Activated naive CD8-positive, alpha-beta T cell treated with anti-CD3 and anti-CD28 coated beads, Interleukin-2, amount 10 ng/mL, durations not matched to agents 7 days and 5 days (primary cell): Measurements from ENCODE around the gene SLC6A18. TPM values are rescaled to one million over a fixed set of nuclear protein-coding genes. Genes with fewer than 3 reads are reported as not detected.
A peak's percentile ranks its signal among the peaks of the same experiment; 100 is the strongest.

Source experiments
- ATAC-seq: fragments of 150-1000 bp; cut with Tn5 transposase; one replicate; pipeline ENCODE4 v1.10.0; 2021; ENCODE audit warnings: low read depth, moderate library complexity
- POLR2A ChIA-PET: fragments of 350-600 bp; sonication (Branson Sonifier 250); formaldehyde crosslinking; loops from one replicate; lab custom pipeline; 2021; ENCODE audit warnings: antibody characterized with exemption; lab: Charles Lee
- DNase-seq: peaks from one replicate; pipeline ENCODE4 v3.0.0; 2021
- H3K27ac Mint-ChIP-seq: one replicate; pipeline ENCODE4 v1.8.0; 2022; ENCODE audit warnings: mild to moderate bottlenecking, mixed read lengths
- H3K27me3 Mint-ChIP-seq: one replicate; pipeline ENCODE4 v1.8.0; 2022; ENCODE audit warnings: mild to moderate bottlenecking, moderate library complexity, mixed read lengths
- H3K36me3 Mint-ChIP-seq: one replicate; pipeline ENCODE4 v1.8.0; 2021; ENCODE audit warnings: mild to moderate bottlenecking, mixed read lengths
- H3K4me1 Mint-ChIP-seq: one replicate; pipeline ENCODE4 v1.8.0; 2021; ENCODE audit warnings: mixed read lengths
- H3K4me3 Mint-ChIP-seq: one replicate; pipeline ENCODE4 v1.8.0; 2022; ENCODE audit warnings: mild to moderate bottlenecking, moderate library complexity, mixed read lengths
- H3K9me3 Mint-ChIP-seq: one replicate; pipeline ENCODE4 v1.8.0; 2021; ENCODE audit warnings: mixed read lengths
- total RNA-seq, 2 experiments: library from RNA; stranded (reverse); gene quantifications; one replicate each; pipeline ENCODE4 v1.2.3, GENCODE V29; 2021

SLC6A18 gene
- total RNA-seq, 2 experiments from 2014 or later = not detected

DNA sequence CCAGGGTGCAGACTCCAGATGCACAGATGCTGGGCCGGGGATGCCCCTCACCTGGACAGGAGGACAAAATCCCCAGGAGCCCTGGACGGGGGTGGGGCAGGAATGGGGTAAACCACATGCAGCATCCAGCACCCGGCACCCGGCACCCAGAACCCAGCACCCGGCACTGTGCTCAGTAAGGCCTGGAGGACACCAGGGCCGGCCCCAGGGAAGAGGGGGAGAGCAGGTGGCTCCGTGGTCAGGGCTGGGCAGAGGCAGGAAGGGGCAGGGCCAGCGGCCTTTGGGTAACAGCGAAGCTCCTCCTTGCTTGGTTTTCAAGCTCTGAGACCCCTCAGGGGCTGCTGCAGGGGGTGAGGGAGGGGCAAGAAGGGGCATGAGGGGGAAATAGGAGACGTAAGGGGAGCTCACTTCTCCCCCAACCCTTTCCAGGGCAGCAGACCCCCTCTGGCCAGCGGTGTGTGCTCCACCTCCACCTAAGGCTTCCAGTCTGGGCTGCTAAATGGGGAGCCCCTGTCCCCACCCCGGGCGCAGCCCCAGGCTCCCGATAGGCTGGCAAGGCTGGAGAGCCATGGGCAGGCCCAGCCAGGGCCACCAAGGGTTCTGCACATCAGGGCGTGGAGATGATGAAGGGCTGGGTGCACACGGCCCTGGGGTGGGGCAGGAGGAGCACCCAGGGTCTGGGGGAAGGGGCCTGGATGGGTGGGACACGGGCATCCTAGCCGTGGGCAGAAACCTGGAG, 41.6 kb upstream of the SLC6A18 start:
- ATAC-seq = no peak
- peaks cover under 1% of the 10 kb centered on the region for H3K27me3 Mint-ChIP-seq
- DNase-seq = peak; percentile 25
- H3K9me3 Mint-ChIP-seq = no peaks in the 10 kb centered on the region
- no peak overlapping the region for H3K4me3 Mint-ChIP-seq
- H3K36me3 Mint-ChIP-seq = no peaks in the 10 kb centered on the region
- no peaks in the 10 kb centered on the region for H3K4me1 Mint-ChIP-seq
- no peak overlapping the region for H3K27ac Mint-ChIP-seq
- POLR2A ChIA-PET = interaction anchor here (0.7 kb wide), 1 partner anchor 10 kb away, joined by 4 read pairs; no protein-coding TSS in a partner anchor

DNA sequence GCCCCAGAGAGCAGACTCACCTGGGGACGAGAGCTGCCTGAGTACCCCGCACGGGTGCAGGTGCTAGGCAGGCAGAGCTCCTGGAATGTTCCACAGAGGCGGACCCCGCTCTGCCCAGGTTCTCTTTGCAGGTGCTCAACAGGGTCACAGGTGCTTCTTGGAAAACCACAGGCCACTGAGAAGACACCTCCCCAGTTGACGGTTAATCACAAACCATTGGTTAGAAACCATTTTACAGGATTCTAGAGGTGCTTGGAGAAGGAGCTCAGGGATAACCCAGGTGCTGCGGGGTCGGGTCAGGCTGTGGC, 41.1 kb upstream of the SLC6A18 start:
- ATAC-seq (no peak), DNase-seq (peak; percentile 13)
- H3K27ac Mint-ChIP-seq = no peak overlapping the region
- no peak overlapping the region for H3K4me3 Mint-ChIP-seq
- no peaks in the 10 kb centered on the region for H3K36me3 Mint-ChIP-seq
- H3K9me3 Mint-ChIP-seq = no peaks in the 10 kb centered on the region
- POLR2A ChIA-PET = interaction anchor here (0.7 kb wide), 1 partner anchor 11 kb away, joined by 4 read pairs; no protein-coding TSS in a partner anchor
- H3K4me1 Mint-ChIP-seq = no peaks in the 10 kb centered on the region
- H3K27me3 Mint-ChIP-seq = peaks cover 4% of the 10 kb centered on the region

DNA sequence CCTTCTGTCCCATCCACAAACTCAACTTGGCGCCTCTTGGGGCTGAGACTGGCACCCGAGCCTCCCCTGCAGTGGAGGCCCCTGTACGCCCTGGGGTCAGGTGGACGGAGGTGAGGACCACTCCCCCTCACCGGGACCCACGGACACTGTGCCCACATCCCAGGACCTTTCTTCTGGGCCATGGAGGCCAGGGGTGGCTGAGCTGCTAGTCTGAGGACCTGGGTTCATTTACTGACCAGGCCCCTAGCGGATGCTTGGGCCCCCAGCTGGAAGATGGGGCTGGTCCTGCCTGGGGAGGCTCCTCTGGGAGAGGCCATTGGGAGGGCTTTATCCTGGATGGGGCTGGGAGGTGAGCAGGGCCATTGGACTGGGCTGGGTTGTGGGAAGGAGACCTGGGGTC, 40.7 kb upstream of the SLC6A18 start:
- Mint-ChIP-seq H3K36me3 (no peaks in the 10 kb centered on the region), H3K27ac (no peak overlapping the region), H3K4me3 (no peak overlapping the region), H3K4me1 (no peaks in the 10 kb centered on the region), H3K9me3 (no peaks in the 10 kb centered on the region), H3K27me3 (peaks cover 4% of the 10 kb centered on the region)
- no peak for DNase-seq
- POLR2A ChIA-PET = no interaction called here
- ATAC-seq = no peak

DNA sequence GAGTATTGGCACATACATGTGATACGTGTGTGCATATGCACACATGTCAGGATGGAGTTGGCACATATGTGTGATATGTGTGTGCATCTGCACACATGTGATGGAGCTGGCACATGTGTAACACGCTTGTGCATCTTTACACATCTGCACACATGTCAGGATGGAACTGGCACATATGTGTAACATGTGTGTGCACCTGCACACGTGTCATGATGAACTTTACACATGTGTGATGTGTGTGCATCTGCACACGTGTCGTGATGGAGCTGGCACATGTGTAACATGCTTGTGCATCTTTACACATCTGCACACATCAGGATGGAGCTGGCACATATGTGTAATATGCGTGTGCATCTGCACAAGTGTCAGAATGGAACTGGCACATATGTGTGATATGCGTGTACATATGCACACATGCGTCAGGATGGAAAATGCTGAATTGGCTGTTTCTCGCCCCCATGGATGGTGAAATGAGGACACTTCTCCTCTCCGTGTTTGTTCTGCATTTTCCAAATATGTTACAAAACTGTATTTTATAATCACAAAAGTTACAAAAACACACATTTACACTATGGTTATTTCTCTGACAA, 40.0 kb upstream of the SLC6A18 start:
- peaks cover 7% of the 10 kb centered on the region for H3K27me3 Mint-ChIP-seq
- no peaks in the 10 kb centered on the region for H3K36me3 Mint-ChIP-seq
- H3K9me3 Mint-ChIP-seq = no peaks in the 10 kb centered on the region
- POLR2A ChIA-PET = no interaction called here
- no peak overlapping the region for H3K27ac Mint-ChIP-seq
- ATAC-seq (no peak), DNase-seq (no peak)
- H3K4me1 Mint-ChIP-seq = no peaks in the 10 kb centered on the region
- H3K4me3 Mint-ChIP-seq = no peak overlapping the region

DNA sequence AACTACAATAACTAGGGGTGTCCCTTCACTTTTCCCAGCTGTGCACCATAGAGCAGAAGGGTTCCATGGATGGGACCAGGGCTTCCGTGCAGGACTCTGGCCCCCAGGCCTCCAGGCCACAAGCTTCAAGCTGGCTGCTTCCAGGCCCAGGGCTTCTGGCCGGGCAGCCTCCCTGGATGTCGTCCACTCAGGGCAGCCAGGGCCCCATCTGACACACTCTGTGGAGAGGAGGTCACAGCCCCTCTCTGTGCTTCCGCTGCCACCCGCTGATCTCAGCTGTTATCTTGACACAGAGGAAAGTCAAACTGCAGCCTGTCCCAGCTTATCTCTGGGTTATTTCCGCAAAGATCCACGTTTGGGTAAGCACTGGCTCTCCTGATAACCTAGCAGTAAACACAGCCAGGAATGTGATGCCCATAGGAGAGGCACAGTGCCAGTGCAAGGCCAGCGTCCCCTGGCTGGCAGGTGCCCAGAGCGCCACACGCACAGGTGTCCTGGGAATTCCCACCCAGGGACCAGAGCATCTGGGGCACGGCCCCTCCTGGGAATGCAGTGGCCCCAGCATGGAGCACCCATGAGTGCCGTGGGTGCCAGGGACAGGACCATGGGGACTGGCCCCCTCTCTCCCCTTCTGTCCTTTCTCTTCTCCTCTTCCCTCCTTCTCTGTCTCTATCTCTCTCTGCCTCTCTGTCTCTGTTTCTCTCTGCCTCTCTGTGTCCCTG, 39.4 kb upstream of the SLC6A18 start:
- H3K4me3 Mint-ChIP-seq = no peak overlapping the region
- no peak overlapping the region for H3K27ac Mint-ChIP-seq
- H3K36me3 Mint-ChIP-seq = no peaks in the 10 kb centered on the region
- H3K4me1 Mint-ChIP-seq = peaks cover under 1% of the 10 kb centered on the region
- H3K9me3 Mint-ChIP-seq = no peaks in the 10 kb centered on the region
- POLR2A ChIA-PET = no interaction called here
- DNase-seq (peak; percentile 16), ATAC-seq (no peak)
- H3K27me3 Mint-ChIP-seq = peaks cover 14% of the 10 kb centered on the region

DNA sequence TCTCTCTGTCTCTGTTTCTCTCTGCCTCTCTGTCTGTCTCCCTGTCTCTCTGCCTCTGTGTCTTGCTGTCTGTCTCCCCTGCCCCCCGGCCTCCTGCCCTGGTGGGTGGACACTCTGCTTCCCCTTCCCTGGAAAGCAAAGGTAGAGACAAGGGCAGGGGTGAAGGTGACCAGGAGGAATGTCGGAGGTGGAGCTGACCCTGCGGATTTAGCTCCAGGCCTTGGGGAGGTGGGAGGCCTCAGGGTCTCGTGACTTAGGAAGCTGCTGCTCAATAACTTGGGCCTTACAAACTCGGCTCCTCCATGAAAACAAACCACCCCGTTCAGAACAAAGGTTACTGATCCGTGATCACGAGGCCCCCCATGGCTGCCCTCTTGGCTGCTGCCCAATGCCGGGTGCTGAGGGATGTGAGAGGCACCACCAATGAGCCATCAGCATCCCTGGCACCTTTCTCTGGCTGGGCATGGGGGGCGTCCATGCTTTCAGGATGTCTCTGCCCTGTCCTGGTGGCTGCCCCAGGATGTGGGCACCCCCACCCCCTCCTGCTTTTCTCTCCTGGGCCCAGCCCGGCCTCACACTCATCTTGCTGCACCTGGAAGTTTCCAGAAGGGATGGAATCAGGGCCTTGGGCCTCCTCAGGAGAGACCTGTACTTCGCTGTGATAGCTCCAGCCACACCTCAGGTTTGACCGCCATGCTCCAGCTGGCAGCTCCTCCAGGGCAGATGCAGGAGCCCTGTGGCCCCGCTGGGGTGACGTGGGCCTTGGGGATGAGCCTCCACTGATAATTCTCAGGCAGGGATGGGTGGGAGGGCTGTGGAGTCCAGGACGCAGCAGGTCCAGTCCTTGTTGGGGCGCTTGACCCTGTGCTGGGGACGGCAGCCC, 38.6 kb upstream of the SLC6A18 start:
- Mint-ChIP-seq H3K9me3 (no peaks in the 10 kb centered on the region), H3K27me3 (peaks cover 17% of the 10 kb centered on the region), H3K36me3 (no peaks in the 10 kb centered on the region), H3K27ac (no peak overlapping the region), H3K4me1 (peaks cover 3% of the 10 kb centered on the region), H3K4me3 (no peak overlapping the region)
- DNase-seq (peak; percentile 18), ATAC-seq (no peak)
- POLR2A ChIA-PET = no interaction called here

DNA sequence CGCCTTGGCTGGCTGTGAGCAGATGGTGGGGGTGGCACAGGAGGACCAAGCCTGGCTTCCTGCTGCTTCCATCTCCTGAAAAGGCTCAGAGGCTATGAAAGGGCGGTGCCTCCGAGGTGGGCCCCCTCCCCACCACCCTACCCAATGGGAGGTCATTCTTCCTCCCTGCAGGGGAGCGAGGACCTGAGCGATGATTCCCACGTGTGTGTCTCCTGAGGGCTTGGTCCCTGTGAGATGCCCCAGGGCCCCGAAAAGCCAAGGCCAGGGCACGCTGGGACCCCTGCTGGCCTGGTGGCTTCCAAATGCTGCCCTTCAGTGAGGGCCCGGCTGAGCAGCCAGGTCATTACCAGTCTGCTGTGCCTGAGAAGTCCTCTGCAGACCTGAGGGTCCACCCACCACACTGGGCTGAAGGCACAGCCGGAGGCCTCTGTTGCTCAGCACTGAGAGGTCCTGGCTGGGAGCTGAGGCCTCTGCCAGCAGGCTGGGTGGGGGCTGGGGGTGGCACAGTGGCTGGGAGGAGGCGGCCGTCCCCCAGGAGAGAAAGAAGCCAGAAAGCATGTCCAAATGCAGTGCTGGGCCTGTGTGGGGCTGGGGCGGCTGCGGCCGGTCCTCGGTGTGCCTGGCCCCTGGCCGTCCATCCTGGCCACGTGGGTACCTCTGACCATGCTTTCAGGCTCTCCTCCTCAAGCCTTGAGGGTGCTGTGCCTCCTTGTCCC, 37.8 kb upstream of the SLC6A18 start:
- H3K36me3 Mint-ChIP-seq = no peaks in the 10 kb centered on the region
- POLR2A ChIA-PET = no interaction called here
- H3K4me3 Mint-ChIP-seq = no peak overlapping the region
- H3K27me3 Mint-ChIP-seq = peaks cover 19% of the 10 kb centered on the region
- H3K27ac Mint-ChIP-seq = no peak overlapping the region
- DNase-seq (no peak), ATAC-seq (no peak)
- peaks cover 3% of the 10 kb centered on the region for H3K4me1 Mint-ChIP-seq
- H3K9me3 Mint-ChIP-seq = no peaks in the 10 kb centered on the region

DNA sequence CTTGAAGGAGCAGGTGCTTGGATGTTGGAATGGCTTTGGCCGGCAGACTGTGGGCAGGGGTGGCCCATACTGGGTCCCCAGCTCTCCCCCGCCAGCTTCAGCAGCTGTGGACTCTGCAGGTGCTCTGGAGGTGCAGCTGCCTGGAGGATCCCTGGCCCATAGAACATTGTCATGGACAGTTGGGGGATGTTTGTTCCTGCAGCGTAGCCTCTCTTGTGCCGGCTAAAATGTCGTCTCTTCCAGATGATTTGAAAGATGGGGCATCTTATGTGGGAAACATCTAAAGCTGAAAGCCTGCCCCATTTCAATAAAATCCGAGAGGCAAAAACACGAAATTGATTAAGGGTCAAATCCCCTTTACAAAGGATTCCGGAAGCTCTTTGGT, 37.2 kb upstream of the SLC6A18 start:
- POLR2A ChIA-PET = no interaction called here
- no peak overlapping the region for H3K27ac Mint-ChIP-seq
- peaks cover 19% of the 10 kb centered on the region for H3K27me3 Mint-ChIP-seq
- H3K4me3 Mint-ChIP-seq = no peak overlapping the region
- H3K36me3 Mint-ChIP-seq = no peaks in the 10 kb centered on the region
- DNase-seq = no peak
- H3K4me1 Mint-ChIP-seq = peaks cover 3% of the 10 kb centered on the region
- H3K9me3 Mint-ChIP-seq = no peaks in the 10 kb centered on the region
- no peak for ATAC-seq

DNA sequence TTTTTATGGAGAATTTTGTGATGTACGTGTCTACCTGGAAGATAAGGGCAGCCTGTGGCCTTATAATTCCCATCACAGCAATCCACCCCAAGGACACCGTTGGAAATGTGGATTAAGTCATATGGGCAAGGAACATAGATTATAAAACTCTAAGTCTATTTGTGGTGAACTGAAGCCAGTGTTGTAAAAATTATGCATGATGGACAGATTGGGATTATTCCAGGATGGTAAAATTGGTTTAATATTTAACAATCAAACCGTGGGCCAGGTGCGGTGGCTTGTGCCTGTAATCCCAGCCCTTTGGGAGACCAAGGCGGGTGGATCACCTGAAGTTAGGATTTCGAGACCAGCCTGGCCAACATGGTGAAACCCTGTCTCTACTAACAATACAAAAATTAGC, 36.7 kb upstream of the SLC6A18 start:
- POLR2A ChIA-PET = interaction anchor here (1.1 kb wide), 1 partner anchor 156 kb away, joined by 3 read pairs; no protein-coding TSS in a partner anchor
- H3K9me3 Mint-ChIP-seq = no peaks in the 10 kb centered on the region

DNA sequence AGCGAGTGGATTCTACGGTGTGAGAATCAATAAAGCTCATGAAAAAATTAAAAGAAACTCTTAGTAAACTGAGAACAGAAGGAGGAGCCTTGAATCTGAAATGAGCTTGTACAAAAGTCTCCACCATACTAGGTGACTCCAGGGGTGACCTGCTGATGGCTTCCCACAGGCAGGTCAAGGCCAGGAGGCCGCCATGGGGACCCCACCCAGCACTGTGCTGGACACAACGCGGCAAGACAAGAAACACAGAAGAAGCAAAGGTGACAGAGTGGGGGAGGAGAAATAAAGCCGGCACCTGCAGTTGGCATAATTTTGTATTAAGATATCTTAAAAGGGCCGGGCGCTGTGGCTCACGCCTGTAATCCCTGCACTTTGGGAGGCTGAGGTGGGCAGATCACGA, 35.9 kb upstream of the SLC6A18 start:
- POLR2A ChIA-PET = interaction anchor here (1.1 kb wide), 1 partner anchor 155 kb away, joined by 3 read pairs; no protein-coding TSS in a partner anchor
- Mint-ChIP-seq H3K27me3 (peaks cover 19% of the 10 kb centered on the region), H3K9me3 (no peaks in the 10 kb centered on the region), H3K36me3 (no peaks in the 10 kb centered on the region), H3K4me3 (no peak overlapping the region), H3K4me1 (peaks cover 3% of the 10 kb centered on the region), H3K27ac (no peak overlapping the region)
- ATAC-seq = no peak
- DNase-seq = no peak

More for the DNA sequence above, 36.7 kb upstream of the SLC6A18 start:
- DNase-seq = no peak
- Mint-ChIP-seq H3K27ac (no peak overlapping the region), H3K27me3 (peaks cover 19% of the 10 kb centered on the region), H3K4me1 (peaks cover 3% of the 10 kb centered on the region), H3K36me3 (no peaks in the 10 kb centered on the region), H3K4me3 (no peak overlapping the region)
- ATAC-seq = no peak

DNA sequence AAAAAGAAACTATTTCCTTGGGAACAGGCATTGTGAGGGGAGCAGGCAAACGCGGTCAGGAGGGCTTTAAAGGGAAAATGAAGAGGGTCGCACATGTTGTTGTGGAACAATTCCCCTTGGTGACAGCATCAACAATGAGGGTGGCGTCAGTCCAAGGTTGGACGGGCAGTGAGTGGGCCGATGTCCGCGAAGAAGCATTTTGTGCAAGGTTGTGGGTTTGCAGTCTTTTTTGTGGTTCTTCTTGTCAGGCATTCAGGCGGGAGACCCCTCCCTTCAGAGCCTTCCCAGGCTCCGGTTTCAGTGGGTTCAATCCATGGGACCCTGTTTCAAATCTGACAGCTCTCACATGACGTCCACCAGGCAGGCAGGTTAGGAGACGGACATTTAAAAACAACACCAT, 34.9 kb upstream of the SLC6A18 start:
- H3K36me3 Mint-ChIP-seq = no peaks in the 10 kb centered on the region
- peaks cover 19% of the 10 kb centered on the region for H3K27me3 Mint-ChIP-seq
- no peak overlapping the region for H3K4me3 Mint-ChIP-seq
- H3K27ac Mint-ChIP-seq = no peak overlapping the region
- POLR2A ChIA-PET = no interaction called here
- H3K4me1 Mint-ChIP-seq = peaks cover 3% of the 10 kb centered on the region
- H3K9me3 Mint-ChIP-seq = no peaks in the 10 kb centered on the region
- ATAC-seq = no peak
- DNase-seq = no peak

DNA sequence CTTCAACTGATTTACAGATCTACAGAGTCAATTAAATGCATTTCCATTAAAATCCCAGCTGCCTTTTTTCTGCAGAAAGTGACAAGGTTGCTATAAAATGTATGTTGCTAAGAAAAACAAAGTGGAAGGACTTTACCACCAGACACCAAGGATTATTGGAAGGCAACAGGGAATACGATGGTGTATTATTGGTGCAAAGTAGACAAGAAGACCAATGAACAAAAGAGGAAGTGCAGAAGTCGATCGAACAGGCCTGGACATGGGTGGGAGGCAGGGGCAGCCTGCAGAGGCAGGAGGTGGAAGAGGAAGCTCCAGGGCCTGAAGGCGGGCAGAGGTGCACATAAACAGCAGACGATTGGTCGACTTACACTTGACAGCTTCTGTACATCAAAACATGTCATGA, 34.3 kb upstream of the SLC6A18 start:
- Mint-ChIP-seq H3K27ac (no peak overlapping the region), H3K27me3 (peaks cover 19% of the 10 kb centered on the region), H3K4me3 (no peak overlapping the region), H3K4me1 (peaks cover 3% of the 10 kb centered on the region), H3K9me3 (no peaks in the 10 kb centered on the region), H3K36me3 (no peaks in the 10 kb centered on the region)
- POLR2A ChIA-PET = no interaction called here
- ATAC-seq = no peak
- no peak for DNase-seq
